ENCODE results near the gene DRC3.

DNA sequence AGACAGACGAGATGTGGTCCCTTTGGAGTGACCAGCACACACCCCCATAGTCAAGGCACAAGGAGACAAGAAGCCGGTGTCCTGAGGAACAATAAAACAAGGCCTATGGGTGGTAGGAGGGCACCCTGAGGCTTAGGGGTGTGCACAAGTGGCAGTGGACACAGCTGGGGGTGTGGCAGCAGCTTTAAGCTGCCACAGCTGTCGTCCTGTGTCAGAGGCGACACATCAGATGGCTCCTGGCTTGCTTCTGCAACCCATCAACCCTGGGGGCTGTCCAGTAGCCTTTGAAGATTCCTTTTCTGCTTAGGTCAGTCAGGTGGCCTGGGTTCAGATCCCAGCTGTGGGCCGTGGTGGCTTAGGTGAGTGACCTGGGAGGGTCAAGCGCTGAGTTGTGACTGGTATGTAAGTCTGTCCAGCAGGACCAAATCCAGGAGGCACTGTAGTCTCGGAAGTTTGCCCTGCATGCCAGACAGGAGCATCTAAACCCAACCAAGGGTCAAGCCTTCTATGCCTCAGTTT lies 15.8 kb downstream of the DRC3 start:
- TF ChIP-seq, protein P1, sequence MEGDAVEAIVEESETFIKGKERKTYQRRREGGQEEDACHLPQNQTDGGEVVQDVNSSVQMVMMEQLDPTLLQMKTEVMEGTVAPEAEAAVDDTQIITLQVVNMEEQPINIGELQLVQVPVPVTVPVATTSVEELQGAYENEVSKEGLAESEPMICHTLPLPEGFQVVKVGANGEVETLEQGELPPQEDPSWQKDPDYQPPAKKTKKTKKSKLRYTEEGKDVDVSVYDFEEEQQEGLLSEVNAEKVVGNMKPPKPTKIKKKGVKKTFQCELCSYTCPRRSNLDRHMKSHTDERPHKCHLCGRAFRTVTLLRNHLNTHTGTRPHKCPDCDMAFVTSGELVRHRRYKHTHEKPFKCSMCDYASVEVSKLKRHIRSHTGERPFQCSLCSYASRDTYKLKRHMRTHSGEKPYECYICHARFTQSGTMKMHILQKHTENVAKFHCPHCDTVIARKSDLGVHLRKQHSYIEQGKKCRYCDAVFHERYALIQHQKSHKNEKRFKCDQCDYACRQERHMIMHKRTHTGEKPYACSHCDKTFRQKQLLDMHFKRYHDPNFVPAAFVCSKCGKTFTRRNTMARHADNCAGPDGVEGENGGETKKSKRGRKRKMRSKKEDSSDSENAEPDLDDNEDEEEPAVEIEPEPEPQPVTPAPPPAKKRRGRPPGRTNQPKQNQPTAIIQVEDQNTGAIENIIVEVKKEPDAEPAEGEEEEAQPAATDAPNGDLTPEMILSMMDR (conservative IDR thresholded peaks at IDR 0.05; ENCODE audit: low read depth, low read length): no peak
- no peak for TF ChIP-seq EZH2 (IDR thresholded peaks at IDR 0.05; ENCODE audit: borderline replicate concordance, low read depth, low read length, poor library complexity, severe bottlenecking)
